SK-N-SH (cell line): ENCODE measurements around the gene BTBD16. TPM values are rescaled to one million over a fixed set of nuclear protein-coding genes. Genes with fewer than 3 reads are reported as not detected.
A peak's percentile ranks its signal among the peaks of the same experiment; 100 is the strongest.

ENCODE experiments used
- CTCF ChIA-PET: fragments of 300-600, 350-600 bp; formaldehyde crosslinking; extraction: SDS; loops from one replicate; lab custom pipeline; 2021; lab: Yijun Ruan, JAX
- POLR2A ChIA-PET: fragments of 350-600 bp; sonication (Branson Sonifier 250); formaldehyde crosslinking; extraction: SDS; loops from one replicate; lab custom pipeline; 2020; ENCODE audit warnings: antibody characterized with exemption, inconsistent platforms; lab: Yijun Ruan, JAX
- DNase-seq: peaks from one replicate; pipeline ENCODE4 v3.0.0; 2012
- H2AFZ ChIP-seq: fragments of 200-600 bp; sonication (generic); 2 replicates; pipeline ENCODE4 v1.8.1; 2016; ENCODE audit warnings: antibody characterized with exemption, mild to moderate bottlenecking, low read depth
- H3F3A ChIP-seq: fragments of 200-600 bp; sonication (generic); replicated peaks from 2 replicates; pipeline ENCODE3; 2016; ENCODE audit warnings: antibody characterized with exemption, mild to moderate bottlenecking; ENCODE audit not compliant: insufficient read depth
- H3K27ac ChIP-seq, 2 experiments: fragments of 200-500 bp in 1 of 2; fragments of 200-600 bp in 1 of 2; sonication (Bioruptor generic) in 1 of 2; sonication (generic), shearing (Covaris generic) in 1 of 2; 2 replicates each; pipeline versions ENCODE4 v1.5.1 to v1.6.1; 2014 to 2016; ENCODE audit warnings: low read depth in 2 of 2, inconsistent platforms in 1 of 2, low read length in 1 of 2, mild to moderate bottlenecking in 1 of 2, mixed read lengths in 1 of 2
- H3K27me3 ChIP-seq: fragments of 200-600 bp; sonication (generic), shearing (Covaris generic); 2 replicates; pipeline ENCODE4 v1.6.1; 2016; ENCODE audit warnings: mixed run types; ENCODE audit not compliant: insufficient read depth
- H3K36me3 ChIP-seq, 2 experiments: fragments of 200-500 bp in 1 of 2; fragments of 200-600 bp in 1 of 2; sonication (Bioruptor generic) in 1 of 2; sonication (generic) in 1 of 2; replicated peaks in 1 of 2; 2 replicates each; pipeline versions ENCODE3 to v1.5.1; 2014 to 2016; ENCODE audit warnings: low read length in 1 of 2, mild to moderate bottlenecking in 1 of 2; ENCODE audit not compliant: insufficient read depth in 2 of 2, control insufficient read depth in 1 of 2
- H3K4me1 ChIP-seq, 2 experiments: fragments of 200-500 bp in 1 of 2; fragments of 200-600 bp in 1 of 2; sonication (Bioruptor generic) in 1 of 2; sonication (generic), shearing (Covaris generic) in 1 of 2; 2 replicates each; pipeline versions ENCODE4 v1.5.1 to v1.6.1; 2014 to 2016; ENCODE audit warnings: low read depth in 1 of 2, low read length in 1 of 2, mixed run types in 1 of 2; ENCODE audit not compliant: insufficient read depth in 2 of 2, control insufficient read depth in 1 of 2
- H3K4me2 ChIP-seq: fragments of 200-600 bp; sonication (generic), shearing (Covaris generic); 2 replicates; pipeline ENCODE4 v1.6.1; 2017; ENCODE audit warnings: mixed run types
- H3K4me3 ChIP-seq, 2 experiments: fragments of 200-500 bp in 1 of 2; fragments of 200-600 bp in 1 of 2; sonication (Bioruptor generic) in 1 of 2; sonication (generic), shearing (Covaris generic) in 1 of 2; 2 replicates each; pipeline versions ENCODE4 v1.5.1 to v1.8.1; 2014 to 2016; ENCODE audit warnings: low read depth in 2 of 2, inconsistent platforms in 1 of 2, low read length in 1 of 2, mild to moderate bottlenecking in 1 of 2, mixed read lengths in 1 of 2, moderate library complexity in 1 of 2
- H3K79me2 ChIP-seq: fragments of 200-600 bp; sonication (generic); 2 replicates; pipeline ENCODE4 v1.8.1; 2017; ENCODE audit warnings: mild to moderate bottlenecking; ENCODE audit not compliant: insufficient read depth
- H3K9ac ChIP-seq: fragments of 200-600 bp; sonication (generic); 2 replicates; pipeline ENCODE4 v1.6.1; 2017; ENCODE audit warnings: mixed run types
- H3K9me2 ChIP-seq: fragments of 200-600 bp; sonication (generic); 2 replicates; pipeline ENCODE4 v1.6.1; 2017; ENCODE audit warnings: mixed run types
- H3K9me3 ChIP-seq: fragments of 200-600 bp; sonication (generic); 2 replicates; pipeline ENCODE4 v1.6.1; 2017; ENCODE audit warnings: mixed run types, mild to moderate bottlenecking, moderate library complexity
- H4K20me1 ChIP-seq: fragments of 200-600 bp; sonication (generic); 2 replicates; pipeline ENCODE4 v1.6.1; 2017; ENCODE audit warnings: mild to moderate bottlenecking, mixed run types; ENCODE audit not compliant: insufficient read depth
- CHD2 ChIP-seq: fragments of 150-350 bp; IDR thresholded peaks from 2 replicates; pipeline ENCODE4 v1.6.1; 2018; ENCODE audit warnings: low read length; ENCODE audit not compliant: partially characterized antibody
- ELF1 ChIP-seq: IDR thresholded peaks from 2 replicates; pipeline ENCODE4 v1.4.0; 2012
- FOXJ3 ChIP-seq: sonication (generic); formaldehyde crosslinking; IDR thresholded peaks from 2 replicates; pipeline ENCODE4 v1.5.1; 2020; ENCODE audit warnings: mild to moderate bottlenecking, missing genetic modification reagents
- GABPA ChIP-seq: IDR thresholded peaks from 2 replicates; pipeline ENCODE4 v1.4.0; 2012; ENCODE audit warnings: low read depth, mild to moderate bottlenecking
- JUND ChIP-seq: IDR thresholded peaks from 2 replicates; pipeline ENCODE4 v1.4.0; 2012
- POLR2AphosphoS5 ChIP-seq: IDR thresholded peaks from 2 replicates; pipeline ENCODE4 v1.6.1; 2012; ENCODE audit warnings: low read depth, low read length
- RAD21 ChIP-seq: IDR thresholded peaks from 2 replicates; pipeline ENCODE4 v1.6.1; 2012; ENCODE audit warnings: mild to moderate bottlenecking, low read length
- RCOR1 ChIP-seq: fragments of 150-350 bp; IDR thresholded peaks from 2 replicates; pipeline ENCODE4 v1.6.1; 2017; ENCODE audit warnings: antibody characterized with exemption, low read length
- SIN3A ChIP-seq: IDR thresholded peaks from 2 replicates; pipeline ENCODE4 v1.6.1; 2012; ENCODE audit warnings: low read depth, mild to moderate bottlenecking, low read length, moderate library complexity, borderline replicate concordance
- SMC3 ChIP-seq: IDR thresholded peaks from 2 replicates; pipeline ENCODE4 v1.6.1; 2012; ENCODE audit warnings: low read depth, low read length, improper control_type of control experiment
- YY1 ChIP-seq: IDR thresholded peaks from 2 replicates; pipeline ENCODE4 v1.4.0; 2012; ENCODE audit warnings: low read depth, mild to moderate bottlenecking
- WGBS: methylation state at CpG from one replicate; pipeline ENCODE4 v1.1.6; 2017; ENCODE audit warnings: low lambda C conversion rate; 5-methylcytosine and 5-hydroxymethylcytosine counted together
- polyA plus RNA-seq, 3 experiments: library from polyadenylated mRNA; depleted of rRNA; stranded (reverse); fragments of >200 nt; gene quantifications; 2 replicates each; pipeline ENCODE4 v1.2.3, GENCODE V29; 2012
- TF ChIP-seq, protein P1 (sequence below): IDR thresholded peaks from 2 replicates; pipeline ENCODE4 v1.4.0; 2012; ENCODE audit warnings: low read depth, borderline replicate concordance
- TF ChIP-seq, protein P2 (sequence below): fragments of 200-600 bp; sonication (generic); IDR thresholded peaks from 2 replicates; pipeline ENCODE4 v1.6.1; 2017; ENCODE audit warnings: antibody characterized with exemption, mild to moderate bottlenecking, moderate library complexity
- TF ChIP-seq, protein P3 (sequence below): IDR thresholded peaks from 2 replicates; pipeline ENCODE4 v1.4.0; 2012; ENCODE audit warnings: low read depth
- TF ChIP-seq, protein P4 (sequence below): IDR thresholded peaks from 2 replicates; pipeline ENCODE4; 2012
- TF ChIP-seq, protein P5 (sequence below): fragments of 150-350 bp; IDR thresholded peaks from 2 replicates; pipeline ENCODE4 v1.6.1; 2017; ENCODE audit warnings: antibody characterized with exemption, low read length, low read depth, borderline replicate concordance

Gene BTBD16
- polyA plus RNA-seq, 1 of the 3 experiments (the other 2 are of a cell fraction) = not detected

DNA sequence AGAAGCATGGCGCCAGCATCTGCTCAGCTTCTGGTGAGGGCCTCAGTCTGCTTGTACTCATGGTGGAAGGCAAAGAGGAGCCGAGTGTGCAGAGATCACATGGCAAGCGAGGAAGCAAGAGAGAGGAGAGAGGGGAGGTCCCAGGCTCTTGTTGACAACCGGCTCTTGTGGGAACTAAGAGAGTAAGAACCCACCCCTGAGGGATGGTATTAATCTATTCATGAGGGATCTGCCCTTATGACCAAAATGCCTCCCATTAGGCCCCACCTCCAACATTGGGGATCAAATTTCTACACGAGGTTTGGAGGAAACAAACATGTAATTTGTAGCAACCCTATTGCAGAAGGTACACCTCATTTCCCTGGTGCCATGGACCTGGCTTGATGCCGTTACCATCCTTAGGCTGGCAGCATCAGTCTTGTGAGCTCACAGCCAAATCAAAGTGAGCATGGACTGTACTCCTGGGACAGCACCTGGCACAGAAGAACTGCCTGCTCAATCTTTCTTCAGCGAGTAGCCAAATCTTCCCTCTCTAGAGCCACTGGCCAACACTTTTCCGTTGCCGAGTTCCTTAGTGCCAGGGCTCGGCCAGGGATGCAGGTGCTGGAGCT, 6.5 kb downstream of the BTBD16 start (continued):
- TF ChIP-seq, protein P1, sequence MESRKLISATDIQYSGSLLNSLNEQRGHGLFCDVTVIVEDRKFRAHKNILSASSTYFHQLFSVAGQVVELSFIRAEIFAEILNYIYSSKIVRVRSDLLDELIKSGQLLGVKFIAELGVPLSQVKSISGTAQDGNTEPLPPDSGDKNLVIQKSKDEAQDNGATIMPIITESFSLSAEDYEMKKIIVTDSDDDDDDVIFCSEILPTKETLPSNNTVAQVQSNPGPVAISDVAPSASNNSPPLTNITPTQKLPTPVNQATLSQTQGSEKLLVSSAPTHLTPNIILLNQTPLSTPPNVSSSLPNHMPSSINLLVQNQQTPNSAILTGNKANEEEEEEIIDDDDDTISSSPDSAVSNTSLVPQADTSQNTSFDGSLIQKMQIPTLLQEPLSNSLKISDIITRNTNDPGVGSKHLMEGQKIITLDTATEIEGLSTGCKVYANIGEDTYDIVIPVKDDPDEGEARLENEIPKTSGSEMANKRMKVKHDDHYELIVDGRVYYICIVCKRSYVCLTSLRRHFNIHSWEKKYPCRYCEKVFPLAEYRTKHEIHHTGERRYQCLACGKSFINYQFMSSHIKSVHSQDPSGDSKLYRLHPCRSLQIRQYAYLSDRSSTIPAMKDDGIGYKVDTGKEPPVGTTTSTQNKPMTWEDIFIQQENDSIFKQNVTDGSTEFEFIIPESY = no peak

DNA sequence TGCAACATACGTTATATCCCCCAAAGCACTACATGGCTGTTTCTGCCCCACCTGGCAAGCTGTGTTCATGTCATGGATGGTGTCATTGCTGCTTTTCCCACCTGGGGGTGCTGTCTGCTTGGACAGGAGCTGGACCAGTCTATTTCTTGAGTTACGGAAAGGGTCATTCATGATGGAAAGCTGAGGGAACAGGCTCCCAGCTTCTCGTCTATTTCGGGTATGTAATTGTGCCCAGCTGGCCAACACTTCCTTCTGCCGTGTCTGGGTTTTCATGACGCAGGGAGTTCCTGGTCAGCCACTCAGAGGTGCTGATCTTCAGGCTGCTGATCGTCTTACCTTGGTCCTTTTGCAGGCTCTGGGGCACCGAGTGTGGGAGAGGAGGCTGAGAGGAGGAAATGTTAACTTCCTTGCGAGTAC, 8.6 kb downstream of the BTBD16 start:
- DNase-seq = peak; percentile 43
- no peaks in the 10 kb centered on the region for H3K9me3 ChIP-seq
- no peaks in the 10 kb centered on the region for H3F3A ChIP-seq
- H3K4me1 ChIP-seq = no peaks in the 10 kb centered on the region
- POLR2A ChIA-PET = no interaction called here
- H3K36me3 ChIP-seq = no peaks in the 10 kb centered on the region
- no peak overlapping the region for H3K4me2 ChIP-seq
- H3K79me2 ChIP-seq = no peaks in the 10 kb centered on the region
- H2AFZ ChIP-seq = no peak overlapping the region
- TF ChIP-seq RAD21 (peak; percentile 69), SMC3 (peak; percentile 46), CHD2 (no peak), POLR2AphosphoS5 (no peak), FOXJ3 (no peak), GABPA (no peak)
- TF ChIP-seq, protein P2, sequence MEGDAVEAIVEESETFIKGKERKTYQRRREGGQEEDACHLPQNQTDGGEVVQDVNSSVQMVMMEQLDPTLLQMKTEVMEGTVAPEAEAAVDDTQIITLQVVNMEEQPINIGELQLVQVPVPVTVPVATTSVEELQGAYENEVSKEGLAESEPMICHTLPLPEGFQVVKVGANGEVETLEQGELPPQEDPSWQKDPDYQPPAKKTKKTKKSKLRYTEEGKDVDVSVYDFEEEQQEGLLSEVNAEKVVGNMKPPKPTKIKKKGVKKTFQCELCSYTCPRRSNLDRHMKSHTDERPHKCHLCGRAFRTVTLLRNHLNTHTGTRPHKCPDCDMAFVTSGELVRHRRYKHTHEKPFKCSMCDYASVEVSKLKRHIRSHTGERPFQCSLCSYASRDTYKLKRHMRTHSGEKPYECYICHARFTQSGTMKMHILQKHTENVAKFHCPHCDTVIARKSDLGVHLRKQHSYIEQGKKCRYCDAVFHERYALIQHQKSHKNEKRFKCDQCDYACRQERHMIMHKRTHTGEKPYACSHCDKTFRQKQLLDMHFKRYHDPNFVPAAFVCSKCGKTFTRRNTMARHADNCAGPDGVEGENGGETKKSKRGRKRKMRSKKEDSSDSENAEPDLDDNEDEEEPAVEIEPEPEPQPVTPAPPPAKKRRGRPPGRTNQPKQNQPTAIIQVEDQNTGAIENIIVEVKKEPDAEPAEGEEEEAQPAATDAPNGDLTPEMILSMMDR = peak; percentile 55
- TF ChIP-seq, protein P3, sequence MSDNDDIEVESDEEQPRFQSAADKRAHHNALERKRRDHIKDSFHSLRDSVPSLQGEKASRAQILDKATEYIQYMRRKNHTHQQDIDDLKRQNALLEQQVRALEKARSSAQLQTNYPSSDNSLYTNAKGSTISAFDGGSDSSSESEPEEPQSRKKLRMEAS = no peak
- TF ChIP-seq, all 33 proteins: peak for 3
- H3K4me3 ChIP-seq = no peak overlapping the region; a peak in 1 of 4 replicates
- H3K9ac ChIP-seq = no peak overlapping the region
- no peaks in the 10 kb centered on the region for H4K20me1 ChIP-seq
- no peaks in the 10 kb centered on the region for H3K27me3 ChIP-seq
- WGBS = 70% methylated on average over 9 of the region's 9 CpGs
- CTCF ChIA-PET = interaction anchor here (0.6 to 6.2 kb wide), 10 partner anchors 11 to 164 kb away, joined by 3 to 50 read pairs (median 4); no protein-coding TSS in a partner anchor
- H3K9me2 ChIP-seq = no peaks in the 10 kb centered on the region
- H3K27ac ChIP-seq = no peak overlapping the region

DNA sequence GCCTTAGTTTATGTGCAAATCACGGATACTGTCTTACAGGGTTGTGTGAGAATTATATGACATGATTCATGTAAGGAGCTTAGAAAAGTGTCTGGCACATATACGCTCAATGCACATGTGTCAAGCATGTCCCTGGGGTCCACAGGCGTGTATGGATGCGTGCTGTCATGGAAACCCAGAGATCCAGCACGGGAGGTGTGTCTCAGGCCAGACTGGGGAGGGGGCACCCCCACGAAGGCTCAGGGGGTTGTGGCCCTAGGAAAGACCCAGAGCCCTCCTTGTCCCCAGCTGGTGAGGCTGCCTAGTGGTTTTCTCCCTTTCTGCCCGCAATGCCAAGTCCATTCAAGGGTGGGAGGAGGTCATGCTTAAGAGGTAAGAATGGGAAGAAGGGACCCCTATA, 9.1 kb downstream of the BTBD16 start:
- 55% methylated on average over 7 of the region's 7 CpGs for WGBS
- ChIA-PET CTCF (interaction anchor here (0.6 to 6.2 kb wide), 9 partner anchors 12 to 163 kb away, joined by 3 to 50 read pairs (median 4); no protein-coding TSS in a partner anchor), POLR2A (no interaction called here)
- H3F3A ChIP-seq = no peaks in the 10 kb centered on the region
- H4K20me1 ChIP-seq = no peaks in the 10 kb centered on the region
- H3K9me2 ChIP-seq = no peaks in the 10 kb centered on the region
- H3K27ac ChIP-seq = no peak overlapping the region
- H2AFZ ChIP-seq = no peak overlapping the region
- H3K4me1 ChIP-seq = no peaks in the 10 kb centered on the region
- no peaks in the 10 kb centered on the region for H3K36me3 ChIP-seq
- no peak overlapping the region for H3K9ac ChIP-seq
- DNase-seq = no peak
- no peaks in the 10 kb centered on the region for H3K27me3 ChIP-seq
- no peak overlapping the region for H3K4me3 ChIP-seq
- H3K9me3 ChIP-seq = no peaks in the 10 kb centered on the region
- no peaks in the 10 kb centered on the region for H3K79me2 ChIP-seq
- H3K4me2 ChIP-seq = no peak overlapping the region
- TF ChIP-seq ELF1 (no peak), YY1 (no peak), FOXJ3 (no peak), RCOR1 (no peak), SMC3 (no peak), SIN3A (no peak), JUND (no peak)
- TF ChIP-seq, protein P2 = no peak
- TF ChIP-seq, protein P4, sequence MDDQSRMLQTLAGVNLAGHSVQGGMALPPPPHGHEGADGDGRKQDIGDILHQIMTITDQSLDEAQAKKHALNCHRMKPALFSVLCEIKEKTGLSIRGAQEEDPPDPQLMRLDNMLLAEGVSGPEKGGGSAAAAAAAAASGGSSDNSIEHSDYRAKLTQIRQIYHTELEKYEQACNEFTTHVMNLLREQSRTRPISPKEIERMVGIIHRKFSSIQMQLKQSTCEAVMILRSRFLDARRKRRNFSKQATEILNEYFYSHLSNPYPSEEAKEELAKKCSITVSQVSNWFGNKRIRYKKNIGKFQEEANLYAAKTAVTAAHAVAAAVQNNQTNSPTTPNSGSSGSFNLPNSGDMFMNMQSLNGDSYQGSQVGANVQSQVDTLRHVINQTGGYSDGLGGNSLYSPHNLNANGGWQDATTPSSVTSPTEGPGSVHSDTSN = no peak
- TF ChIP-seq, protein P5, sequence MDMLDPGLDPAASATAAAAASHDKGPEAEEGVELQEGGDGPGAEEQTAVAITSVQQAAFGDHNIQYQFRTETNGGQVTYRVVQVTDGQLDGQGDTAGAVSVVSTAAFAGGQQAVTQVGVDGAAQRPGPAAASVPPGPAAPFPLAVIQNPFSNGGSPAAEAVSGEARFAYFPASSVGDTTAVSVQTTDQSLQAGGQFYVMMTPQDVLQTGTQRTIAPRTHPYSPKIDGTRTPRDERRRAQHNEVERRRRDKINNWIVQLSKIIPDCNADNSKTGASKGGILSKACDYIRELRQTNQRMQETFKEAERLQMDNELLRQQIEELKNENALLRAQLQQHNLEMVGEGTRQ = no peak
